HG02938 (cell line): ENCODE results near the gene PRKD2.

Source experiments
- ATAC-seq: cut with Tn5 transposase; IDR thresholded peaks from one replicate; pipeline ENCODE4 v1.9.1; 2021; ENCODE audit warnings: mild to moderate bottlenecking, moderate library complexity; ENCODE audit not compliant: unreplicated experiment

The PRKD2 gene

DNA sequence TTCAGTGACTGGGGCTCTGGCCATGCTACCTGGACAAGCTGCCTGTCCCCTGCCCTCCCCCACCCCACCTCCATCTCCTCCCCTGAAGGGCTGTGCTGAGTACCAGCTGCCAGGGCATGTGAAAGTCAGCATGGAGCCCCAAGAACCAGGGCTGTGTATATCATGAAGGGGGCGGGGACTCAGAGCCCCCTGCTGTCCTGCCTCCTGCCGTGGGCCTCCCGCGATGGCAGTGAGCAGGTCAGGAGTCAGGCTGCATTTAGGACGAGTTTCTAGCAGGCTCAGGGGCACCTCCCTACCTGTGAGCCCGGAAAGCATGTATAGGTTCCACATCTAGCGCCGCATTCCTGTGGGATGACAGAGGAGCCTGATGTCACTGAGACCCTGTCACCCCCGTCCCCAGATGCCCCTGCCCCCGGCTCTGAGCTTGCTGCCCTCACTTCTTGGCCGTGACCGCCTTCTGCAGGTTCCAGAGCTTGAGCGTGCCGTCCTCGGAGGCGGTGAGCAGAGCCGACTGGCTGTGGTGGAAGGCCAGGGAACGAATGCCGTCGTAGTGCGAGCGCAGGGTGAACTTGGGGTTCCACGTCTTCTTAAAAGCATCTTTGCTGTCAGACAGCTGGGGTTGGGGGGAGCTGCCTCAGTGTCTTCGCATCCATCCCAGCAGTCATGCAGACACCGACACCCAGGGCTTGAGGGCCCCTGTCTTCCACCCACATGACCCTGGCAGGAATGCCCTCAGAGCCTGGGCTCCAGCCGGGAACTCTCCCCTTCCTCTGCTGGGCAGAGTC, 8.3 kb upstream of the PRKD2 start:
- ATAC-seq = no peak

DNA sequence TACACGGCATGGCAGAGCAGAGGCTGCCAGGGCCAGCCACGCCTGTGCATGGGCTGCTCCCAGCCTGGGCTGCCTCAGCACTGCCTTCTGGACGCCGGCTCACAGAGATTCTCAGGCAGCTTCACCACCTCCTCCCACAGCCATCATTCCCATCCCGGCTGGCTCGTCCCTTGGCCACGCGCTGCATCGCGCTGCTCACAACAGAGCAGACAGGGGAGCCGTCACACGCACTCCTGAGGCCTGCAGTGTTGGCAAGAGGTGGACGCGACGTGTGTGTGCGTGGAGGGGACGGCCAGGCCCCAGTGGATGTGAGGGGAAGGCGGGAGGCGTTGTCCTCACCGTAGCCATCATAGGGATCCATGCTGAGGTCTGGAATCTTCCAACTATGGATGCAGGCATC, 7.6 kb upstream of the PRKD2 start:
- ATAC-seq = no peak

DNA sequence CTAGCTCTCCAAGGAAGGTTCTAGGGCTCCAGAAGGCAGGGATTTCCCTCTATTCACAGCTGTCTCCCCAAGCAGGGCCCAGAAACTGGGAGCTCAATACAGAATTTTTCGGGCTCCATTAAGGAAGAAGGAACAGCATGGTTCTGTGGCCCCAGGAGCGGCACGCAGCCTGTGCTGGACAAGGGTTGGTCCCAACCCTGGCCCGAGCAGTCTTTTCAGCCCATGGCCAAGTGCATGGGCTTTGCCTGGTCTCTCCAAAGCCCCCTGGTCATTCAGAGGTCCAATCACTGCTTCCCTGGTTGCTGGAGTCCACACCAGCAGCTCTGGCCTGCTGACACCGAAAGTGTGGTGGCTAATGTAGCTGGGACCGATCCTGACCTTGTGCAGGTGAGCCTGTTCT, 6.6 kb upstream of the PRKD2 start:
- no peak for ATAC-seq

DNA sequence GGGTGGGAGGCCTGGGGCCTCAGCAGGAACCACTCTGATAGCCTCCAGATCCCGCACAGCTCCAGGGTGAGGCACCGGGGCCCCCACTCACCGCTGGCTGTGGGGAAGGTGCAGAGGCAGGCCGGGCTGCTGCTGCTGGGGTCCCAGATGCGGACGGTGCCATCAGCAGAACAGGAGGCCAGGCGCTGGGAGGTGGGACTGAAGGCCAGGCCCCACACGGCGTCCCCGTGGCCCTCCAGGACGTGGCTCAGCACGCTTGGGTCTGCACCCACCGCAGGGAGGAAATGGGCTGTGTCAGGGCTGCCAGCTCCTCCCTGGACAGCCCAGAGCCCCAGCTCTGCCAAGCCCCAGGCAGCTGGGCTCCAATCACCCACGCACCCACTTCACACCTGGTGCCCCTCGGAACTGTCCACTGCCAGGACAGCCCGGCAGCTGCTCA, 6.1 kb upstream of the PRKD2 start:
- no peak for ATAC-seq

DNA sequence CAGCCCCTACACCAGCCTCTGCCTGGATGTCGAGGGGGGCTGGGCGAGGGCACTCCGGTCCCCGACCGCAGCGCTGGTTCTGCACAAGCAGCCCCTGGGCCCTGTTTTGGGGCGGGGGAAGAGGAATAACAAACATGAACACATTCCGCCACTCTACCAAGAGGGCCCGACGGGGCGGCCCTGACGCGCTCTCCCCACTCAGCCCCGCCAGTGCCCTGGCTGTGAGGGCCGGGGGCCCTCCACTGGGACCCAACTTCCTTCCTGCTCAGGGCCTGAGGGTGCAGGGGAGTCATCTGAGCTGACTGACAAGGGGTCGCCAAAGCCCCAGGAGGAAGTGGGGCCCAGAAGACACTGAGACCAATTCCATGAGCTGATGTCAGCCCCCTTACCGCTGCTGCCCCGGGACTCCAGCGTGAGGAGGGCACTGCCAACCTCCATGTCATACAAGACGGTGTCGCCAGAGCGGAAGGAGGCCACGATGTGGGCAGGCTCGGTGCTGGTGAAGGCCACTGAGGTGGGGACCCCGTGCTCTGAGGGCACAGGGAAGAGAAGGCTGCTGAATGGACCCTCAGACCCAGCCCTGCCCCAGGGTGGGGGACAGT, 5.6 kb upstream of the PRKD2 start:
- no peak for ATAC-seq

DNA sequence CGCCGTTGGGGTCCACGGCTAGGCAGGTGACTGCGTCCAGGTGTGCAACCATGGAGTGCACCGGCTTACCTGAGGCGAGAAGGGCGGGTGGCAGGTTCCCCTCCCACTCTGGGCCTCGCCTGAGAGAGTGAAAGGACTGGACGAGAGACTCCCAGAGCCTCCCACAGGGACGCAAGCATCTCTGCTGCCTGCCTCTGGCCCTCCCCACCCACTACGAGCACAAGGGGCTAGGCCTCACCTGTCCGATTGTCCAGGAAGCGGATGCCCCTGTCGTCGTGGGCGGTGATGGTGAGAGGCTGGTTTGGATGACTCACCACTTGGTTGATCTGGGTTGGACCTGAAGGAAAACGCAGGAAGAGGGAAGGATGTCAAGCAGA, 5.1 kb upstream of the PRKD2 start:
- ATAC-seq = no peak

DNA sequence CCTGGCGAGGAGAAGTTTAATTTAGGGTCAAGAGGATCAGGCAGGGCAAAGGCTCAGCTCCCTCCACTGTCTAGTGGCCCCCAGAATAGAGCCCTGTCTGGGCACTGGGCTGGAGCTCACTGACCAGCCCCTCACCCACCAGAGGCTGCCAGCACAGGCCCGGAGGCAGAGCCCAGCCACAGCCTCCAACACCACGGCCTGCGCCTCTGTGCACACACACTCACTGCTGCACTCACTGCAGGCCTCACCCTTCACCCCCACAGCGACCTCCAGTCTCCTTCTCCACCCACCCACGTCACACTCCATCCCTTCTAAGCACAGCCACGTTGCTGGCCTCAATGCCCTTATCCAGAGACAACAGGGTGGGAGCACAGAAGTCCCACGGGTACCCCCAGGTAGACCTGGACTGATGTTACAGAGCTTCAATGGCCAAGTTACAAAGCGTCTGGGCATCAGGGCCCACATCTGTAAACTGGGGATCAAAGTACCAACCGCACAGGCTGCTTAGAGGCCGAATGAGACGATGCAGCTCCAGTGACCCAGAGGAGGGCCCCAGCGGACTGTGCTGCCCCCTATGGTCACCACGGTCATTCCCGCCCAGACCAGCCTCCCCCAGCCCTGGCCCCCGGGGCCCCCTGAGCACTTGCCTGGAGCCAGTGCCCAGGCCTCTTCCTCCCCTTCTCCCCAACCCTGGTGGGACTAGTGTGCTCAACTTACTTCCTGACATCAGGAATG, 4.5 kb upstream of the PRKD2 start:
- no peak for ATAC-seq

DNA sequence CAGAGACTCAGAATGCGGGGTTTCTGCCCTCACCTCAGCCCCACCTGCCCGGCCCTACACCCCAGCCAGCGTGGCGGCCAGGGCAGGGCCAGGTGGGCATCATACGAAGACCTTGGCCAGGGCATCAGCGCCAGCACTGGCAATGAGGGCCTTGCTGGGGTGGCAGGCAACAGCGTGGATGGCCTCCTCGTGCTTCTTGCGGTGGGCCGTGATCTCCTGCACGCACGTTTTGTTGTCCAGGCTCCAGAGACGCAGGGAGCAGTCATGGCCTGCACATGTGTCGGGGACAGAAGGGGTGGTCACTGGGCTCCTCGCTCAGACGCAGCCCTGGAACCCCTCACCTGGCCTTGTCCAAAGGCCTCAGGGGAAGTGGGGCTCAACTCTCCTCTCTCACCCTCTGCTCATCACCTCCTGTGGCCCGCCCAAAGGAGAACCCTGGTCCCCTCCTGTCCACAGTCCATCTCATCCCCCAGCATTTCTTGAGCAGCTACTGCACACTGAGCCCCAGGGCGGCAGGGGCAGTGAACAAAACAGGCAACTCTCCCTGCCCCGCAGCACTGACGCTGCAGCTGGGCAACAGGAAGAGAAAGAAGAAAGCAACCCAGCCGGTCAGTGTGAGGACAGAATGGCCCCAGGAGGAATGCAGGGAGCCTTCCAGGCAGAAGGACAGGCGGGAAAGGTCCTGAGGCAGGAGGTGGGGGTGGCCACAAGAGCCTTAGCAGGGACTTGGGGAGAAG, 3.8 kb upstream of the PRKD2 start:
- no peak for ATAC-seq

DNA sequence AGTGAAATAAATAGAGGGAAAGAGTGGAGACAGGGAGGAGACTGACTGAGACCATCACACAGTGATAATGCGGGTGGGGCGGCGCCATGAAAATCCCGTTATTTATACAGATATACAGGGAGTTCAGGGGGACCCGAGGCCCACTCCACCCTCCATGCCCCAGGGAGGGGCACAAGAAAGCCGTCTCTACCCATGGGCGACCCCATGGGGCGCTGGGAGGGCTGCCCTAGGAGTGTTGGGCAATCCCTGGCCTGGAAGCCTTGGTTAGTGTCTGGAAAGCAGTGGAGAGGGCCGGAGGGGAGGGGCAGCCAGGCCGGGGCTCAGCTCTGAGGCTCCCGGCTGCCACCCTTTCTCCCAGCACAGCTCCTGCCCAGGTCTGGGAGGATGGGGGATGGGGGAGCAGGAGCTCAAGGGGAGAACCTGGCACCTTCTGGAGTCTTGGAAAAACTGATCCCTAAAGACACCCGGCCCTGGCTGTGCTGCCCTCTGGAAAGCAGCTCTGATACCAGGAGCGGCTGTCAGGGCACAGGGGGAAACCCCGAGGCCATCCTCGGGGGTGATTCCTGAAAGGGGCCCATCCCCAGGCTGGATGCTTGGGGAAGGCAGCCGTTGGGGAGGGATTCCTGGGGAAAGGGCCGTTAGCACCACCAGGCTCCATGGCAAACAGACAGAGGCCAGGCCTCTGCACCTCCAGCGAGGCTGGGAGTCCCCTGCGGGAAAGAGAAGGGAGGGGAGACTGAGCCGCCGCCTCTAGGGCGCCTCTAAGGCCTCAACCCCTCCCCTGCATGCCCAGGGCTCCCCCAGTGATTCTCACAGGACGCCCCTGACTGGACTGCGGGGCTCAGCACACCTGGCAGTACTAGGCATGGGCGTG, 3.0 kb upstream of the PRKD2 start:
- ATAC-seq = no peak

DNA sequence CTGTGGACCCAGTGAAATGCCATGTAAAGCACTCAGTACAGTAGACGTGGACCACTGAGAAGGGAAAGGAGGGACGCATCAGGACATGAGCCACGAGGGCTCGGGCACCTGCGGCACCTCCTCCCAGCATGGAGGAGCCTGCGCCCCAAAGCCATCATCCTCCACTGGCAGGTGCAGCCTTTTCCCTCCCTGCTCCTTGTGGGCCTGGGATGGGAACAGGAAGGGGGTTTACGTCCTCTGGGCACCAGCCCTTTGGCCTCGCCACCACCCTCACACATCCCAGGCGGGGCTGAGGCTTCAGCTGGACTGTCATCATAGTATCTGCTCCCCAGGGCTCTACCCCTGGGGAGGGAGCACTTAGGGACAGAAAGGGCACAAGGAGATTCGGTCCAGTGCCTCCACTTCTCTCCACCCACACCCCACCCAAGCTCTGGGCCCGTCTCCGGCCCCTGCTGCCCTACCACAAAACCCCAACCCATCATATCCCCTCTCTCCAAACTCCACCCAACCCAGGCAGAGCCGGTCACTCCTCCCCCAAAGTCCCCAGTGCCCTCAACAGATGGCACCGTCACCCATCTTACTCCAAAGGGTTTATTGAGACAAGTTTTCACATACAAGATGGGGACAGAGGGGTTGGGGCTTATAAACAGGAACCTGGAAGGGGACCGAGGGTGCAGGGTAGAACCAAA, 2.2 kb upstream of the PRKD2 start:
- ATAC-seq = no peak

DNA sequence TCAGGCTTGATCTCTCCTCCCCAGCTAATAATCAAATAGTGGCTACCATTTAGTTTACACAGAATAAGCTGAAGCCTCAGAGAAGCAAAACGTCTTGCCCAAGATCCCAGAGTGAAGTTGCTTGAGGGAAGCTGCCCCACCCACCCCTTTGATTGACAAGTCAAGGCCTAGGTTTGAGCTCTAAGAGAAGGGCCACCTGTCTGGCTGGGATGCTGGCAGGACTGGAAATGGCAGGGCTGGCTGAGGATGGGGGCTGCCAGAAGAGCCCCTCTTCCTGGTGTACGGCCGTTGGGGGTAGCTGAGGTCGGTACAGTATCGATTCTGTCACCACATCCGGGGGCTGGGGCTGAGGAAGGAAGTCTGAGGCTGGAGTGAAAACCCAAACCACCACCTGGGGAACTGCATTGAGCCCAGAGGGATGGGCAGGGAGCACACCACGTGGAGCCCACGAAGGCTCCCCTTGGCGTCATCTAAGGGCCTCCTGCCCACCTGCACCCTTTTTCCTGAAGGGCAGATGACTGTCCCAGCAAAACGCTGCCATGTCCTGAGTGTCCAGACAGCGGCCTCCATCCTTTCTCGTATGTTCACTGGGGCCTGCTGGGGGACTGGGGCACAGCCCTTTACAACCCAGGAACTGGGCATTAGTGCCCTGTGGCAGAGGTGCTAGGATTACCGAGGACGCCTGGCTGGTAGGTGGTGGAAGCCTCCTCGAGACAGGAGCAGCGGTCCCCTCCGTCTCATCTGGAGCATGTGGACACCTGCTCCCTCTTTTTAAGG, 1.4 kb upstream of the PRKD2 start:
- no peak for ATAC-seq

DNA sequence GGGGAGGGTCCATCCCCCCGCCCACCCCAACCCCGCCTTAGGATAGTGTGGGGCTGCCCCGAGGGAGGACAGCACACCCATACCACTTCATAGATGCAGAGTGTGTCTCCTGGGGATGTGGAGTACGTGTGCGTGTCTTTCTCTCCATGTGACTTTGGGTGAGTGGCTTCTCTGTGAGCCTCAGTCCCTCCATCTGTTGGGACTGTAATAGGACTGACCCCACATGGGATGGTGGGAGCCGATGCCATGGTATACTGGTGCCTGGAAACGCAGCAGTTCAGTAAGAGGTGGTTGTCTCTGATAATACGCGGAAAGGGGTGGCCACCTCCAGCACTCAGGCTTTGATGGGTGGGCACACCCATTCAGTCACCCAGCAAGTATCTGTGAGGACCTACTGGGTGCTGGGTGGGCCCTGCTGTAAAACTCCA, 816 bp upstream of the PRKD2 start:
- ATAC-seq = no peak

DNA sequence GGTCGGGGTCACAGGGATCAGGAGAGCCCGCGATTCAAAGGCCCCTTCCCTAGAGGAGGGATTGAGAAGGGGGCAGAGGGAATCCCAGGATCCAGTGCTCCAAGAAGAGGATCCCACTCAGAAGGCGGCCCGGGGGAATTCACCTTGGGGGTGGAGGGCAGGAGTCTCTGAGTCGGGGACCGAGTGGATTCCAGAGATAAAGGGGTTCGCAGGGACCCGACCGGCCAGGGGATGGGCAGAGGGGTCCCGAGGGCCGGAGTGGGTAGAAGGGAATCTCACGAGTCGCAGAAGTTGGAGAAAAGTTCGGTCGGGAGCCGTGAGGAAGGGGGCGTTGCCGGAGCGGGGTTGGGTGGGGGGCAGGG, 261 bp downstream of the PRKD2 start:
- ATAC-seq = no peak

DNA sequence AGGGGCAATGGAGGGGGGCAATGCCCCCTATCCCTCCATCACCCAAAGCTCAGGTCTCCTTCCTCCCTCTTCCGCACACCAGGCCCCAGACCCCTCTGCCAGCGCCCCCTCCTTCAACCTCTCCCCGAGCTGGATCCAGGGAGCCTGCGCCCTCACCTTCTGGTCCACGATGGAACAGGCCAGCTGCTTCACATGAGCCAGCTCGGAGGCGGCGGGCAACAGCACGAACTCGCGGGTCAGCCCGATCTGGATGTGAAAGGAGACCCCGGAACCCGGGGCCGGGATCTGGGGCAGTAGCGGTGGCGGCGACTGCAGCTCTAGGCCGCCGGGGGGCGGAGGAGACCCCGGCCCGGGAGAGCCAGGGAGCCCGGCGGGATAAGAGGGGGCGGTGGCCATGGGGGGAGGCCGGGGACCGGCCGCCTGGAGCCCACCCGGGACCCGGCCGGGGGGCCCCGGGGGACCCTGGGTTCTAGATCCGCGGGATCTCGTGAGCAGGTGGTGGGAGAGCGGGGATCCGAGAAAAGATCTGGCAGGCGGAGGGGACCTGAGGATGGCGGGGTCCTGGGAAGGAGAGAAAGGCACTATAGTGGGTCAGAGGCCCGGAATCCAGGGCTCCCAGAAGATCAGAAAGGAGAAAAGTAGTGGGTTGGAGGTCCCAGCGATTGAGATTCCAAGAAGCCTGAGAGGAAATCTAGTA, 791 bp downstream of the PRKD2 start:
- ATAC-seq = no peak

DNA sequence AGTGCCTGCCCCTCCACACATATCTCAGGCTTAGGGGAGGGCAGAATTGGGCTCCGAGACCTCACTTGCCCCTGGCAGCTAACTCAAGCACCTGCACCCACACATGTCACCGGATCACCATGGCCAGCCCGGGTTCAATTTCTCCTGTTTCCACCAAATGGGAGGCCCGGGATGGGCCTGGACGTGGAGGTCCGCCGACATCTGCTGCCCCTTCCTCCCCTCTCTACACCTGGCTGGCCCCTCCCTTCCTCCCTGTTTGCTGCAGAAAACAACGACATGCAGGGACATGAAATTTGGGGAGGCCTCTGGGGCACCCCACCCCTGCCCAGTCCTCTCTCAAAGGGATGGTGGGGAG, 1.3 kb downstream of the PRKD2 start:
- ATAC-seq = no peak

DNA sequence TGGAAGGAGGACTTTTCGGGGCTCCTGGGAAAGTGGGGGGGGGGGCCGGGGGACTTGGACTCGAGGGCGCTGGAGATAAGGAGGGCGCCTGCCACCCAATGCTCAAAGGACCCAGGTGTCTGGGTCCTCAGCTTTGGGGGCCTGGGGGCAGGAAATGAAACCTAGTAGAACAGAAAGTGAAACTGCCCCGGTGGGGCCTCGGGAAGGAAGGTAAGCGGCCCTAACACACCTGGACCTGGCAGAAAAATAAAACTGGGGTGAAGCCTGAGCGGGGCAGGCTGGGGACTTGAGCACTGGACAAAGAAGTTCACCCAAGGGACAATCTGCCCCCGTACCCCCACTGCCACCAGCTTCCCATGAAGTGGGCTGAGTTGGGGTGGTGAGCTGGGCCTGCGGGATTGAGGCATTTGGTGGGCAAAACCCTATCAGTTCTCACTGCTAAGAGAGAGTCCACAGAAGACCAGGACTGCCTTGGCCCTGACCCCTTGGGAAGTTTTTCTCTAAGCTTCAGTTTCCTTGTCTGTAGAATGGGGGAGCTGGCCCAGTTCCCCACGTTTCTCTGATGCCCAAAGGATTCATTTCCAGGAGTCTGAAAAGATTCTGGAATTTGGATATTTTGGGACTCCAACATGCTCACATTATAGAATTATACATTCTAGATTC, 2.3 kb downstream of the PRKD2 start:
- no peak for ATAC-seq

DNA sequence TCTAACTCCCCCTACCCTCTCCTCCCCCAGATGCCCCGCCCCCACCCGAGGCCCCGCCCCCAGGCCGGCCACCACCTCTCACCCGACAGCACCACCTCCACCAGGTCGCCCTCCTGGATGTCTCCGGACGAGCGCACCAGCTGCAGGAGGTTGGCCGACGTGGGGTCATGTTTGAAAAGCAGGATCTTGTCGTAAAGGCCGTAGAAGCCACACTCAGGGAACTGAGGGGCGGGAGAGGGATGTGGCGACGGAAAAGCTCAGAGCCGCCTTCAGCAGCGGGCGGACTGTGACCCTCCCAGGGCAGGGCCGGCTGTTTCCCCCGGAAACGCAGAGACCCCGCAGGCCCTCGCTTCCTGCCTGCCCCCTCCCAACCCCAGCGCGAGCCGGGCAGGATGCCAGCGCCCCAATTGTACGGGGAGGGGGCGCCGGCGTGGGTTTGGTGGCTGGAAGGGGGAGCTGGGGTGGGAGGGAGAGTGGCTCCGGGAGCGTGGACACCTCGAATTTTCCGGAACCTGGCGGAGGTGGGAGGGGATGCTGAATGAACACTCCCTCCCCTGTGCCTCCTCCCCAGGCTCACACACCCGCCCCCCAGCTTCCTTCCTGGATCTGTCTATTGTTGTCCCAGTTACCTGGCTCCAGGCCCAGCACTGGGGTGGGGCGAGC, 3.0 kb downstream of the PRKD2 start:
- no peak for ATAC-seq
